COLO668 (cell line): ENCODE results near the gene RAN.
"Not testable (repeated sequence)": the region's sequence is repeated elsewhere in the genome, so short reads cannot be mapped to it uniquely, and the experiment has no call there.

Experiments used
- DNase-seq: peaks from one replicate; lab custom pipeline; 2025; ENCODE audit not compliant: unreplicated experiment; lab: John Stamatoyannopoulos, UW

Gene RAN

GRCh38 chr12:130871286-130872178 lies at the start of gene RAN:
RAN (plus strand) TSS chr12:130872066; CDS start chr12:130872594, 528 bp downstream.
- peak; percentile 94 for DNase-seq

GRCh38 chr12:130825771-130826150 lies 46.1 kb upstream of the RAN start:
- DNase-seq: no peak

GRCh38 chr12:130826151-130826801 lies 45.6 kb upstream of the RAN start:
- peak; percentile 19 for DNase-seq

- no peak for DNase-seq
Measured at GRCh38 chr12:130827432-130827831, 44.4 kb upstream of the RAN start.

GRCh38 chr12:130828895-130829294 lies 43.0 kb upstream of the RAN start:
- no peak for DNase-seq

- no peak for DNase-seq
Measured at GRCh38 chr12:130829391-130830245, 42.2 kb upstream of the RAN start.

GRCh38 chr12:130830246-130830551 lies 41.7 kb upstream of the RAN start:
- no peak for DNase-seq

GRCh38 chr12:130831246-130831645 lies 40.6 kb upstream of the RAN start:
- no peak for DNase-seq

- no peak for DNase-seq
Measured at GRCh38 chr12:130831876-130832405, 39.9 kb upstream of the RAN start.

- DNase-seq: no peak
Measured at GRCh38 chr12:130832561-130833209, 39.2 kb upstream of the RAN start.

GRCh38 chr12:130835011-130835410 lies 36.9 kb upstream of the RAN start:
- no peak for DNase-seq

- DNase-seq: no peak
Measured at GRCh38 chr12:130835436-130835835, 36.4 kb upstream of the RAN start.

- DNase-seq: peak; percentile 35
Measured at GRCh38 chr12:130838284-130838950, 33.4 kb upstream of the RAN start.

- peak; percentile 78 for DNase-seq
Measured at GRCh38 chr12:130838951-130839769, 32.7 kb upstream of the RAN start, which contains the start of gene STX2. STX2 (minus strand) TSS chr12:130839250; CDS start chr12:130839099, 151 bp downstream.

- DNase-seq: no peak
Measured at GRCh38 chr12:130839770-130840404, 32.0 kb upstream of the RAN start.

GRCh38 chr12:130846369-130846768 lies 25.5 kb upstream of the RAN start:
- DNase-seq: no peak

GRCh38 chr12:130847112-130847511 lies 24.8 kb upstream of the RAN start:
- DNase-seq: no peak

- DNase-seq: not testable (repeated sequence)
Measured at GRCh38 chr12:130848105-130848504, 23.8 kb upstream of the RAN start.

GRCh38 chr12:130848785-130849305 lies 23.0 kb upstream of the RAN start:
- not testable (repeated sequence) for DNase-seq
